ENCODE measurements around the gene FOXO6.

FOXO6 gene

GRCh38 chr1:41427916-41428737 is 66.9 kb downstream of the FOXO6 start:
- Histone ChIP-seq H3K4me1 (ENCODE audit: insufficient read depth, low read length, severe bottlenecking) (no peaks in the 10 kb centered on the region), H3K36me3 (ENCODE audit: insufficient read depth, low read length) (no peaks in the 10 kb centered on the region), H3K4me3 (ENCODE audit: low read depth, low read length, poor library complexity, severe bottlenecking) (no peak overlapping the region), H2AFZ (ENCODE audit: low read length) (no peak overlapping the region), H3K79me2 (ENCODE audit: insufficient read depth, low read length) (no peaks in the 10 kb centered on the region), H3K9ac (ENCODE audit: low read length) (no peak overlapping the region), H3K4me2 (ENCODE audit: low read length) (no peak overlapping the region), H3F3A (ENCODE audit: insufficient read depth, low read length) (no peaks in the 10 kb centered on the region), H3K27ac (ENCODE audit: low read depth, low read length, poor library complexity, severe bottlenecking) (no peak overlapping the region), H3K27me3 (ENCODE audit: insufficient read depth, low read length) (no peaks in the 10 kb centered on the region), H4K20me1 (ENCODE audit: insufficient read depth, low read length) (no peaks in the 10 kb centered on the region), H3K9me3 (ENCODE audit: low read length) (no peaks in the 10 kb centered on the region), H3K9me2 (ENCODE audit: low read depth, low read length) (no peaks in the 10 kb centered on the region)
- TF ChIP-seq, protein P1, sequence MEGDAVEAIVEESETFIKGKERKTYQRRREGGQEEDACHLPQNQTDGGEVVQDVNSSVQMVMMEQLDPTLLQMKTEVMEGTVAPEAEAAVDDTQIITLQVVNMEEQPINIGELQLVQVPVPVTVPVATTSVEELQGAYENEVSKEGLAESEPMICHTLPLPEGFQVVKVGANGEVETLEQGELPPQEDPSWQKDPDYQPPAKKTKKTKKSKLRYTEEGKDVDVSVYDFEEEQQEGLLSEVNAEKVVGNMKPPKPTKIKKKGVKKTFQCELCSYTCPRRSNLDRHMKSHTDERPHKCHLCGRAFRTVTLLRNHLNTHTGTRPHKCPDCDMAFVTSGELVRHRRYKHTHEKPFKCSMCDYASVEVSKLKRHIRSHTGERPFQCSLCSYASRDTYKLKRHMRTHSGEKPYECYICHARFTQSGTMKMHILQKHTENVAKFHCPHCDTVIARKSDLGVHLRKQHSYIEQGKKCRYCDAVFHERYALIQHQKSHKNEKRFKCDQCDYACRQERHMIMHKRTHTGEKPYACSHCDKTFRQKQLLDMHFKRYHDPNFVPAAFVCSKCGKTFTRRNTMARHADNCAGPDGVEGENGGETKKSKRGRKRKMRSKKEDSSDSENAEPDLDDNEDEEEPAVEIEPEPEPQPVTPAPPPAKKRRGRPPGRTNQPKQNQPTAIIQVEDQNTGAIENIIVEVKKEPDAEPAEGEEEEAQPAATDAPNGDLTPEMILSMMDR (IDR thresholded peaks at IDR 0.05; ENCODE audit: low read length), result no peak
- TF ChIP-seq EZH2 (IDR thresholded peaks at IDR 0.05; ENCODE audit: borderline replicate concordance, low read length), result no peak

DNA sequence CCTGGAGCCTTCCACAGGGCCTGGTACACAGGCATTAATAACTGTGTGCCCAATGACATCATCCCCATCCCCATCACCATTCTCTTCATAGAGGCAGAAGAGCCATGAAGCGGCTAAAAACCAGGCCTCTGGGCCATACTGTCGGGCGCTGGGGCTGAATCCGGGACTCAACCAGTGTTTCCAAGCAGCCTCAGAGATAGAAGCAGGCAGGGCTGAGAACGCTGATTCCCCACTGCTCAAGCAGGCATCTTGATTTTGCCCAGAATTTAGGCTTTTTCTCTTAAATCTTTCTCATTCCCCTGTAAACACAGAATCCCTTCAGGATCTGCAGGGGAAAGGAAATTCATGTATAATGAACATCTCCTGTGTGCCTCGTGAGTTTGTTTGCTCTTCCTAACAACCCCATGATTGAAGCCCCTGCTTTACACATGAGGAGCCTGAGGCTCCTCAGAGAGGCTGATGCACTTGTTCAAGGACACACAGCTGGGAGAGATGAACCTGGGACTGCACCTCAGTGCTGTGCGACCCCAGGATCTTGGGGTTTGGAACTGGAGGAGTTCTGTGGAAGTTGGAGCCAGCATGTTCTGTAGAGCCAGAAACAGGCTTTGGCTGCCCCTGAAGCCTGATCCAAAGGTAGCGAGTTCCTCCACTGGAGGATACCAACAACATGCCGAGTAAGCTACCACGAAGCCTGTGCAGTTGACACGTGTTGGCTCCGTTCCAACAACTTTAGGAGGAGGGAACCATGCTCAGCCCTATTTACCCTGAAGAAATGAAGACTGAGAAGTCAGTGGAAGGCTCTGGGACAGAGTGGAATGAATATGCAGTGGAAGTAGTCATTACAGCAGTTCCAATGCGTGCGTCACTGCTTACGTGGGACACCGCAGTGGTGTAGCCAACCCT is 67.8 kb downstream of the FOXO6 start:
- no peak overlapping the region for H3K9ac ChIP-seq (ENCODE audit: low read length)
- no peaks in the 10 kb centered on the region for H4K20me1 ChIP-seq (ENCODE audit: insufficient read depth, low read length)
- no peaks in the 10 kb centered on the region for H3F3A ChIP-seq (ENCODE audit: insufficient read depth, low read length)
- H3K4me3 ChIP-seq (ENCODE audit: low read depth, low read length, poor library complexity, severe bottlenecking), result no peak overlapping the region
- no peak overlapping the region for H2AFZ ChIP-seq (ENCODE audit: low read length)
- no peaks in the 10 kb centered on the region for H3K9me3 ChIP-seq (ENCODE audit: low read length)
- no peaks in the 10 kb centered on the region for H3K4me1 ChIP-seq (ENCODE audit: insufficient read depth, low read length, severe bottlenecking)
- no peaks in the 10 kb centered on the region for H3K36me3 ChIP-seq (ENCODE audit: insufficient read depth, low read length)
- no peak overlapping the region for H3K27ac ChIP-seq (ENCODE audit: low read depth, low read length, poor library complexity, severe bottlenecking)
- H3K9me2 ChIP-seq (ENCODE audit: low read depth, low read length), result no peaks in the 10 kb centered on the region
- no peak for TF ChIP-seq EZH2 (IDR thresholded peaks at IDR 0.05; ENCODE audit: borderline replicate concordance, low read length)
- no peak overlapping the region for H3K4me2 ChIP-seq (ENCODE audit: low read length)
- H3K27me3 ChIP-seq (ENCODE audit: insufficient read depth, low read length), result no peaks in the 10 kb centered on the region
- H3K79me2 ChIP-seq (ENCODE audit: insufficient read depth, low read length), result no peaks in the 10 kb centered on the region

GRCh38 chr1:41429641-41430035 is 68.4 kb downstream of the FOXO6 start:
- Histone ChIP-seq H3F3A (ENCODE audit: insufficient read depth, low read length) (no peaks in the 10 kb centered on the region), H3K4me1 (ENCODE audit: insufficient read depth, low read length, severe bottlenecking) (no peaks in the 10 kb centered on the region), H4K20me1 (ENCODE audit: insufficient read depth, low read length) (no peaks in the 10 kb centered on the region), H3K4me2 (ENCODE audit: low read length) (no peak overlapping the region), H3K9me2 (ENCODE audit: low read depth, low read length) (no peaks in the 10 kb centered on the region), H3K36me3 (ENCODE audit: insufficient read depth, low read length) (no peaks in the 10 kb centered on the region), H3K27ac (ENCODE audit: low read depth, low read length, poor library complexity, severe bottlenecking) (no peak overlapping the region), H2AFZ (ENCODE audit: low read length) (no peak overlapping the region), H3K79me2 (ENCODE audit: insufficient read depth, low read length) (no peaks in the 10 kb centered on the region), H3K27me3 (ENCODE audit: insufficient read depth, low read length) (no peaks in the 10 kb centered on the region), H3K9ac (ENCODE audit: low read length) (no peak overlapping the region), H3K4me3 (ENCODE audit: low read depth, low read length, poor library complexity, severe bottlenecking) (no peak overlapping the region), H3K9me3 (ENCODE audit: low read length) (no peaks in the 10 kb centered on the region)
- TF ChIP-seq EZH2 (IDR thresholded peaks at IDR 0.05; ENCODE audit: borderline replicate concordance, low read length), result no peak

- H3K9me2 ChIP-seq (ENCODE audit: low read depth, low read length), result no peaks in the 10 kb centered on the region
- H3F3A ChIP-seq (ENCODE audit: insufficient read depth, low read length), result no peaks in the 10 kb centered on the region
- H3K36me3 ChIP-seq (ENCODE audit: insufficient read depth, low read length), result no peaks in the 10 kb centered on the region
- H3K27ac ChIP-seq (ENCODE audit: low read depth, low read length, poor library complexity, severe bottlenecking), result no peak overlapping the region
- no peak overlapping the region for H3K9ac ChIP-seq (ENCODE audit: low read length)
- H3K4me3 ChIP-seq (ENCODE audit: low read depth, low read length, poor library complexity, severe bottlenecking), result no peak overlapping the region
- 0 out of 2 replicates have a peak, but pooled peaks cover under 1% of the 10 kb centered on the region for H3K27me3 ChIP-seq (ENCODE audit: insufficient read depth, low read length)
- no peaks in the 10 kb centered on the region for H4K20me1 ChIP-seq (ENCODE audit: insufficient read depth, low read length)
- no peak for TF ChIP-seq EZH2 (IDR thresholded peaks at IDR 0.05; ENCODE audit: borderline replicate concordance, low read length)
- TF ChIP-seq, protein P1 (IDR thresholded peaks at IDR 0.05; ENCODE audit: low read length), result no peak
- no peak overlapping the region for H2AFZ ChIP-seq (ENCODE audit: low read length)
- H3K9me3 ChIP-seq (ENCODE audit: low read length), result no peaks in the 10 kb centered on the region
- H3K4me2 ChIP-seq (ENCODE audit: low read length), result no peak overlapping the region
- H3K4me1 ChIP-seq (ENCODE audit: insufficient read depth, low read length, severe bottlenecking), result no peaks in the 10 kb centered on the region
- H3K79me2 ChIP-seq (ENCODE audit: insufficient read depth, low read length), result no peaks in the 10 kb centered on the region
These were observed 68.8 kb downstream of the FOXO6 start for GRCh38 chr1:41430069-41430468.
